HG03439 (cell line): Measurements from ENCODE around the gene LRP10.
"Not testable (repeated sequence)": the region's sequence is repeated elsewhere in the genome, so short reads cannot be mapped to it uniquely, and the experiment has no call there.

ENCODE experiments used
- ATAC-seq: cut with Tn5 transposase; IDR thresholded peaks from one replicate; pipeline ENCODE4 v1.9.1; 2021; ENCODE audit warnings: mild to moderate bottlenecking, moderate library complexity; ENCODE audit not compliant: unreplicated experiment

Gene LRP10, protein sequence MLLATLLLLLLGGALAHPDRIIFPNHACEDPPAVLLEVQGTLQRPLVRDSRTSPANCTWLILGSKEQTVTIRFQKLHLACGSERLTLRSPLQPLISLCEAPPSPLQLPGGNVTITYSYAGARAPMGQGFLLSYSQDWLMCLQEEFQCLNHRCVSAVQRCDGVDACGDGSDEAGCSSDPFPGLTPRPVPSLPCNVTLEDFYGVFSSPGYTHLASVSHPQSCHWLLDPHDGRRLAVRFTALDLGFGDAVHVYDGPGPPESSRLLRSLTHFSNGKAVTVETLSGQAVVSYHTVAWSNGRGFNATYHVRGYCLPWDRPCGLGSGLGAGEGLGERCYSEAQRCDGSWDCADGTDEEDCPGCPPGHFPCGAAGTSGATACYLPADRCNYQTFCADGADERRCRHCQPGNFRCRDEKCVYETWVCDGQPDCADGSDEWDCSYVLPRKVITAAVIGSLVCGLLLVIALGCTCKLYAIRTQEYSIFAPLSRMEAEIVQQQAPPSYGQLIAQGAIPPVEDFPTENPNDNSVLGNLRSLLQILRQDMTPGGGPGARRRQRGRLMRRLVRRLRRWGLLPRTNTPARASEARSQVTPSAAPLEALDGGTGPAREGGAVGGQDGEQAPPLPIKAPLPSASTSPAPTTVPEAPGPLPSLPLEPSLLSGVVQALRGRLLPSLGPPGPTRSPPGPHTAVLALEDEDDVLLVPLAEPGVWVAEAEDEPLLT

DNA sequence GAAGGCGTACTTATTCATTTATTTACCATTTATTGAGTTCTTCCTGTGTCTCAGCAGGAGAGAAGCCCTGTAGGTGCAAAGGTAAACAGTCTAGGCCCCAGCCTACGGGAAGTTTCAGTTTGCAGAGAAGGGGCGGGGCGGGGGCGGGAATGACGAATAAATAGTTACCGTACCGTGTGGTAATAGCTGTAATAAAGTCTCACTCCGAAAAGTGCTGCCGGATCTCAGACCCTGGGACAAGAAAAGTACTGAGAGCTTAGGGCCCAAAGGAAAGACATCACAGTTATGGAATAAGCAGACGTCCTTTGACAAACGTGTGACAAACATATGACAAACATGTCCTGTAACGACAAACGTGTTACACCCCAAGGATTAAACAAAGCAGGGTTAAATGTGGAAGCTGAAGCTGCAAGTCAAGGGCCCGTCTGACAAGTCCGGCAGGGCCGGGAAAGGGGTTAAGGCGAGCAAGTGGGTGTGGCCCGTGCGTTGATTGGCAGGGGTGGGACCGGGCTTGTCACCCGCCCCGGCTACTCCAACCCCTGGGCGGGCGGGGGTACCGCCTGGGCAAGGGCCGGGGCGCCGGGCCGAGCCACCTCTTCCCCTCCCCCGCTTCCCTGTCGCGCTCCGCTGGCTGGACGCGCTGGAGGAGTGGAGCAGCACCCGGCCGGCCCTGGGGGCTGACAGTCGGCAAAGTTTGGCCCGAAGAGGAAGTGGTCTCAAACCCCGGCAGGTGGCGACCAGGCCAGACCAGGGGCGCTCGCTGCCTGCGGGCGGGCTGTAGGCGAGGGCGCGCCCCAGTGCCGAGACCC is at the start of gene LRP10:
Gene LRP10, plus strand, starts transcription at position 517 of the 809 bp plus-strand sequence. CDS start 564 bp downstream, outside the sequence.
- peak; percentile 81 for ATAC-seq

DNA sequence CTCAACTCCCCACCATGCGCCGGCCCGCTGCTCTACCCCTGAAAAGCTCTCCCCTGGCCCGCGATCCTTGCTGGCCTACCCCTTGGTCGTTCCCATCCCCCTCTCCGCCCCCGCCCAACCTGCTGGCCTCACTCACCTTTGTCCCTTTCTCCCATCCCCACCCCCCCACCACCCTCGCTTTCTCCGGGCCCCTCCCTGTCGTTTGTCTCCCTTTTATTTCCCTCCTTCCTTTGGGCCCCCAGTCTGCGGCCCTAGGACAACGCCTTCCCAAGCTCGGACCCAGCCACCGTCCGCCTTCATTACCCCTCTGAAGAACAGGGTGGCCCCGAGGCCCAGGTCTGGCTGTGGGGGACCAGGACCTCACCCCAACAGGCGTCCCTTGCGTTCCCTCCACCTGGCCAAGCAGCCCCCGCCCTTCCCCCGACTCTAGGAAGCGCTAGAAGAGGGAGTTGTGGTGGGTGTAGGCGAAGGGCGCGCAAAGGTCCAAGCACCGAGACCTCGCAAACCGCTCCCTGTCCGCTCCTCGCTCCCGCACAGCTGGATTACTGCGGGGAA is 49.4 kb upstream of the LRP10 start:
- no peak for ATAC-seq

DNA sequence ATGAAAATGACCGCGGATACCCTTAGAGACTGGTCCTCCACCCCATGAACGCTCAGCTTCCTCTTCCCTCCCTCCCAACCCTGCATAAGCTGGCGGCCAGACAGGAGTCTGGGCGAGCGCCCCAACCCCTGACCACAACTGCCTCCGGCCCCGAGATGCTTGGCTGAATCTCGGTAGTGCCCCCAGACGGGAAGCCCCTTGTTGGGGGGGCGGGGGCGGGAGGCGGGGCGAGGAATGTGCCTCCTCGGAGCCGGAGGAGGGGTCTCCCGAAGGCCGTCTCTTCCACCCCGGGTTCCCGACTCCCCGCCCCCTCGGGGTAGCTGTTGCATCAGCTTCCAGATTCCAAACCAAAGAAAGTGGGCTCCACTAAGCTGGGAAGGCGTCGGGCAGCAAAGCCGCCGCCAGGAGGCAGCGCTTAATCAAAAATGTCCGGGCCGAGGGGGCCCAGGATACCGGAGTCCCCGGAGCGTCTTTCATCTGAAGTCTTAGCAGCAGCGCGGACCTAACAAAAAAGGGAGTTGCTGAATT is 48.9 kb upstream of the LRP10 start:
- ATAC-seq = no peak

DNA sequence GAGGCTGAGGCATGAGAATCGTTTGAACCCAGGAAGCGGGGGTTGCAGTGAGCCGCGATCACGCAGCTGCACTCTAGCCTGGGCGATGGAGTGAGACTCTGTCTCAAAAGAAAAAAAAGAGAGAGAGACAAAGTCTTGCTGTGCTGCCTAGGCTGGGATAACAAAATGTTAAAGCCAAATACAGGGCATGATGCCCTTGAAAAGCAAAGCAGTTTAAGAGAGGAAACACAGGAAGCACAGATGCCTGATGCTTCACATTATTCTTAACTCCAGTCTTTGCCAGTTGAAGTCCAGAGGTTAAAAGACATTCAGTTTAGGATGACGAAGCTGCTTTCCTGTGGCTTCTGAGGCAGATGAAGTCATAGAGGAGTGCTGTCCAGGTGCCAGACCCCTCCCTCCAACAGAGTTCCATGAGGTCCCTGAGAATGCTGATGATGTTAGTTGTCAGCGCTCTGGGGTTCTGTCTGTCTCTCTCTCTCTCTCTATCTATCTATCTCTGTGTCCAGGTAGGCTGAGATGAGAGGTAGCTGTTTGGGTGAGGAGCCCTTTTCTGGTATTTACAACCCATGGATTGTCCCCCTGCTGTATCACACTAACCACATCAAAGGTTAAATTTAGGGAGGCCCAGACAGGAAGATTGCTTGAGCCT is 46.7 kb upstream of the LRP10 start:
- ATAC-seq = no peak

DNA sequence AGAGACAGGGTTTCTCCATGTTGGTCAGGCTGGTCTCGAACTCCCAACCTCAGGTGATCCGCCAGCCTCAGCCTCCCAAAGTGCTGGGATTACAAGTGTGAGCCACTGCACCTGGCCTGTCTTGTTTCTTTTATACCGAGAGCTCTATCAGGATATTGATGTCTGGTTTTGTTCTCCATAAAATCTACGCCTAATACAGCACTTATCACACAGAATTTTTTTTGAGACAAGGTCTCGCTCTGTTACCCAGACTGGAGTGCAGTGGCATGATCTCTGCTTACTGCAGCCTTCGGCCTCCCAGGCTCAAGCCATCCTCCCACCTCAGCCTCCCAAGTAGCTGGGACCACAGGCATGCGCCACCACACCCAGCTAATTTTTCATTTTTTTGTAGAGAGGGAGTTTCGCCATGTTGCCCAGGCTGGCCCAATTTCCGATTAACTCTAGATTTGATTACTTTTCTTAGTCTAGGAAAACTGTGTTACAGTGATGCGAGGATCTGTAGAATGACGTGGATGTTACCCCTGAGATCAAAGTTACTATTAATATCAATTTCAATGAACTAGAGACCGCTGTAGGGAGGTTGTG is 42.4 kb upstream of the LRP10 start:
- ATAC-seq = not testable (repeated sequence)

DNA sequence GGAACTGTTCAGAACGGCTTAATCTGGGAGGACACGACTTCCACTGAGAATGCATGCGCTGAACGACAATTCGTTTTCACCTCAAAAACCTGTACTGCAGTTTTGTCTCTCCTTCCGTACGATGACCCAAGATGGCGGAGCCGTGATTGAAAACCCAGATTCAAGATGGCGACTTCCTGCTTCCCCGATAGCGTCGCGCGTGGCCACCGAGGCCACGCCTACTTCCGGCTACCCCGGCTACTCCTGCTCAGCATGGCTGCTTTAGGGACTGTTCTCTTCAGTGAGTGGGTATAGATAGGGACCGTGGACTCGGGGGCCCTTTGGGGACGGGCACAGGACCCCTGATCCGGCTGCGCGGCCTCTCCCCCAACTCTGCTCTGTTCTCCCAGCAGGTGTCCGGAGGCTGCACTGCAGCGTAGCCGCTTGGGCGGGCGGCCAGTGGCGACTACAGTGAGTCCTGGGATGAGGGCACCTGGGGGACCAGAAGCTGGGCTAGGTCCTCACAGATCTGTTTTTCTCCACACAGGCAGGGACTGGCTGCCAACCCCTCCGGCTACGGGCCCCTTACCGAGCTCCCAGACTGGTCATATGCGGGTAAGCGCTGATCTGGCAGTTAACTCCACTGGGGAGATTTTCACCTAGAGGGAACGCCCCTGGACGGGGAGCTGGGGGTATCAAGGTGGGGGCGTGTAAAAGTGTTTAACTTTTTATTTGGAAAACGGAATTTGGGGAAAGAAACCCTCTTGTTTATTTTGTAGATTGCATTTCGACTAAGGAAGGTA is 41.7 kb upstream of the LRP10 start, which contains the start of gene MRPL52:
Gene MRPL52, plus strand, starts transcription at position 227 of the 782 bp plus-strand sequence. Its CDS starts 26 bp downstream, at position 253.
- ATAC-seq = peak; percentile 77

DNA sequence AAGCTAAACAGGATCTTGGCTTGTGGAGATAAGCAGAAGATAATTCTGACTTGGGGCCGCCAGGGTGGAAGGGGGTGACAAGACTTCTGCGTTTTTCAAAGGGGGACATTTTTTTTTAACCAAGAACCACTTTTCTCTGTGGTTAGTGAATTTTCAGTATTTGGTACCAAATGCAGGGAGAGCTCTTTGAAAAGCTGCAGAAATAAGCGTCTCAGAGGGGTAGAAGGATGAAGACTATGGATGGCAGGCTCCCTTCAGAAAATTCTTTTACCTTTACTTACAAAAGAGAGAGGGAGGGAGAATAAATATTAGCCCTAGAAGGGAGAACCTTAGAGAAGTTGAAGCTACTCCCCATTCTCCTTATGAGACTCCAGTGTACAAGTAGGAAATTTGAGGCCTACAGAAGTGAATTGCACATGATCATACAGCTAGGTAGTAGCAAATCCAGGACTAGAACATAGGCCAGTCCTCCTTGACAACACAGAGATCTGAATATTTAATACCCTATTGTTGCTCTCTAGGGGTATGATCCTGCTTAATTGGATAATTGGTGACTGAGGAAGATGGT is 41.0 kb upstream of the LRP10 start:
- ATAC-seq = no peak

DNA sequence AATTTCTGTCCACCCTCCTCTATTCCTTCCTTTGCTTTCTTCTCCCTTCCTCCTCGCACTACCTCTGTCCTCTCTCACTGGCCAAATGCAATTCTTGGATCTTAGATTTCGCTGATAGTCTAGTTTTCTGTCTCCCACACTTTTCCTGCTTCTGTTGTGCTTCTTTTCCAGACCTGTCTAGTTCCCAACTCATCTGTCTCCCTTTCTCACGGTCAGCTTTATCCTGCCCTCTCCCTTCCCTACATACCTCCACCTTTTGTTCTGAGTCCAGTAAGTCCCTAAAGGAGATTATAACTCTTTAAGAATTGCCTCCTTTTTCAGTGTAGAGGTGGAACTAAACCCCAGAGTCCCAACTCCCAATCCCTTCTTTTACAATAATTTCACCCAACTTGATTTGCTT is 36.0 kb upstream of the LRP10 start:
- ATAC-seq = no peak

DNA sequence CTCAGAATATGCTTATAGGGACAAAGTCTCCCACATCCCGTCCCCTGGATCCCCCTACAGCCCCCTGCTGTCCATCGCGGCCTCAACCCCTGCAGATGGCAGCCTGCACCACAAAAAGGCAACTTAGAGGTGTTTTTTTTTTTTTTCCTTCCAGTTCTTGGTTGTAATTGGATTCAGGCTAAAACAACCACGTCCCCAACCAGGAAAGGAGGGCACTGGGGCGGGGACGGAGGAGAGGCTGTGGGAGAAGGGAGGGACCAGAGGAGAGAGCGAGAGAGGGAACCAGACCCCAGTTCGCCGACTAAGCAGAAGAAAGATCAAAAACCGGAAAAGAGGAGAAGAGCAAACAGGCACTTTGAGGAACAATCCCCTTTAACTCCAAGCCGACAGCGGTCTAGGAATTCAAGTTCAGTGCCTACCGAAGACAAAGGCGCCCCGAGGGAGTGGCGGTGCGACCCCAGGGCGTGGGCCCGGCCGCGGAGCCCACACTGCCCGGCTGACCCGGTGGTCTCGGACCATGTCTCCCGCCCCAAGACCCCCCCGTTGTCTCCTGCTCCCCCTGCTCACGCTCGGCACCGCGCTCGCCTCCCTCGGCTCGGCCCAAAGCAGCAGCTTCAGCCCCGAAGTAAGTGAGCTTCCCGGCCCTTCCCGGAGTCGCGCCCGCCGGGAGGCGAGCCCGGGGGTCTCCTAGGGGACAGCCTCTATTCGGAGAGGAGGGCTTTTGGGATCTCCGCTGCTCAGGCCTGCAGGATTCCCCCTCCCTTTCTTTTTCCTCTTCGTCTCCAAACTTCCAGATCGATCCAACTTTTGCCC is 35.0 kb upstream of the LRP10 start, which contains the start of gene MMP14:
Gene MMP14, plus strand, starts transcription at position 285 of the 813 bp plus-strand sequence. Its CDS starts 233 bp downstream, at position 518.
- no peak for ATAC-seq

DNA sequence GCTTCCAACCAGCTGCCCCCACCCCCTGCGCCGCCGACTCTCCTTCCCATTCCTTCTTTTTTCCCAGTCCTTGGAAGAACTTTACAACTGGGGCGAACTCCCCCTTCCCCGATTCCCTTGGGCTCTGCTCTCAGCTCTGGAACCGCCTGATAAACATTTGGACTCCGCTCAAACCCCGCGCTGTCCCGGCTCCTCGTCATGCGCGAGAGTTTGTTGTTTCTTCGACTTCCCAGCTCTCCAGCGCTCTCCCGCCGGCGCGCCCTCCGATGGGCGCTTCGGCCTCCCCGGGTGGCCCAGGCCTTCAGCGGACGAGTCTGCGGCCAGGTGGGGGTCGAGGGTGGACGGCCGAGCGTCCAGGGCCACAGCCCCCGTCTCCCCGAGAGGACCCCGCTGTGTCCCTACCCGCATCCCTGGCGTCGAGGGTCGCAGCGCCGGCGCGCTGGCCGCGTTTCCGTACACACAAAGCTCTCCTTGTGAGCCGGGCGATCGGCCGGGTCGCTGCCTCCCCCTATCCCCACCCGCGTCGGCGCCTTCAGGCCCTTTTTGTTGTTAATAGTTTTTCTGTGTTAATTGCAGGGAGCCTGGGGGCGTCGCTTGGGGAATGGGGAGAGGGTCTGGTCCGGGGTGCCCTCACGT is 34.3 kb upstream of the LRP10 start:
- ATAC-seq = no peak

DNA sequence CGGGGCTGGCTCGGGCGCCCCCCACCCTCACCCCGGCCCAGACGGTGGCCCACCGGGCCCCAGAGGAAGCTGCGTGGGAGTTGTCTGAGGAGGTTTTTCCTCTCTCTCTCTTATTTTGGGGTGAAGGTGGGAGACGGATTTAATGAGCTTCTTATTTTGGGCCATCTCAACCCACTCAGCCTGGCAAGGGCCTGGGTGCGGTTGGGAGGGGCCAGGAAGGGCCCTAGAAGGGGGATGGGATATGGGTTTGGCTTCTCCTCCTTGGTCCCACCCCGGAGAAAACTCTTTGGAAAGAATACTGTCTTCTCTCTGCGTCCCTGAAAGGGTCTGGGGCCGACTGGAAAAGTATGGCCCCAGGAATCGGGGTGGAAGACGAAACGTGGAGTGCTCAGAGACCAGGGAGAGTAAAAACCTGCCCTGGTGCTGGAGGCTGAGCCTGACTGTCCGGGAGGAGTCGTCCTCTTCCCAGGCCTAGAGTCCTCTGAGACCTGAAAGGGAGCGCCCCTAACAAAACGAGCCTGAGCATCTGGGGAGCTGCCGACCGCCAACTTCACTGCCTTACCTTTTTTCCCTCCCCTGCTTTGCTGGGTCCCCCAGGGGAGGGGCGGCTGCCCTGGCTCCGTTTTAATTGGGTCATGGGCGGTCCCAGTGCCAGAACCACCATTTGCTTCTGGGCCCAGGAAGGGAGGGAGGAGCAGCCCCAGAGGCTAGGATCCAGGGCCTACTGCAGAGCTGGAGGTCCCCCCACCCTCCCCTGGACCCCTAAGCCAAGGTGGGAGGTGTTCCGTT is 33.6 kb upstream of the LRP10 start:
- ATAC-seq = no peak

DNA sequence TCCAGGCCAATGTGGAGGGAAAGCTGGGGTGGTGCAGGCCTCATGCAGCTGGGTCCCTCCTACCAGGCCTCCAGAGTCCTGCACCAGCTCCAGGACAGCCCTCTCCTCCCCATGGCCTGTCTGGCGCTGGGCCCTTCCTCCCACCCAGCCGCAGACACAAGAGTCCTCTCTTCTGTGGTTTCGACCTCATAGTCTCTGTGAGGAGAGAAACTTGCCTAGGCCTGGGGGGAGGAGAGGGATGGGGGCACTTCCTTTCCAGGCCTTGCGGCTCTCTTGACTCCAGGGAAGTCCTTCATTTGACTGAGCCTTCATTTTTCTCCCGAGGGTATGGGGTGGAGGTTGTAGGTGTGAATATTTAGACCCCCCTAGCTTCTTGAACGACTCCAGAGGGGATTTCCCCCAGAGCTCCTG is 32.9 kb upstream of the LRP10 start:
- ATAC-seq = no peak

DNA sequence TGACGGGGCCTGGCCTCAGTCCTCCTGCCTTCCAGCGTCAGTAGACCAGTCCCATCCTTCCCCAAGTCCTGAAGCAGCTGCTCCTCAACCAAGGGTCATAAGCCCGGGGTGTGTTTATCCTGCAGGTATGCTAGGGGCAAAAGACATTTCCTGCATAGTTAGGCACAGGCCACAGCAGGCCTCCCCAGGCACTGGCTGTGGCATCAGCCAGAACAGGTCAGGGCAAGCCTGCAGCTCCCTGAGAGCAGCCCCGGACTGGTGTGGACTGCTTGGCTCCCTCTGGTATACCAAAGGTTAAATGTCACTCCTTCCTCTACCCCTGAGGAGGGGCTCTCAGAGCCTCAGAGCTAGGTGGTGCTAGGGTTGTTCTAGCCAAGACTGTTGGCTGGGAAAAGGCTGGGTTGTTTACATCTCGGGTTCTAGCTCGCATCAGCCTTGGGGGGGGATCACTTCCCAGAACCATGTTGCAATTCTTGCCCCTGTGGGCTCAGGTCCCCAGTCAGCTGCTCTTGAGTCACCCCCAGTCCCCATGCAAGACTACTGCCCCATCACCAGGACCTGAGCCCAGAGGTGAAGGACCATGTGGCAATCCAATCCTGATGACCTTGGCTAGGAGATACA is 32.3 kb upstream of the LRP10 start:
- ATAC-seq = no peak

DNA sequence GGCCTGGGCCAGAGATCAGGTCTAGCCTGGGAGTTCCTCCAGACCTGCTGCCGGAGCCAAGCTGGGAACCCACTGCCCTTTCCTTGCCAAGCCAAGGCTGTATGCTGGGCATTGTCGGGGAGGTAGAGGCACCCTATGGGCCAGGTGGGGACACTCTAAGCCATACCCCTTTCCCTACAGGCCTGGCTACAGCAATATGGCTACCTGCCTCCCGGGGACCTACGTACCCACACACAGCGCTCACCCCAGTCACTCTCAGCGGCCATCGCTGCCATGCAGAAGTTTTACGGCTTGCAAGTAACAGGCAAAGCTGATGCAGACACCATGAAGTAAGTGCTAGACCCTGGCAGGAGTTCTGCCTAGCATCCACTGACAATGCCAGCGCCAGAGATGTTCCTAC is 30.2 kb upstream of the LRP10 start:
- no peak for ATAC-seq

DNA sequence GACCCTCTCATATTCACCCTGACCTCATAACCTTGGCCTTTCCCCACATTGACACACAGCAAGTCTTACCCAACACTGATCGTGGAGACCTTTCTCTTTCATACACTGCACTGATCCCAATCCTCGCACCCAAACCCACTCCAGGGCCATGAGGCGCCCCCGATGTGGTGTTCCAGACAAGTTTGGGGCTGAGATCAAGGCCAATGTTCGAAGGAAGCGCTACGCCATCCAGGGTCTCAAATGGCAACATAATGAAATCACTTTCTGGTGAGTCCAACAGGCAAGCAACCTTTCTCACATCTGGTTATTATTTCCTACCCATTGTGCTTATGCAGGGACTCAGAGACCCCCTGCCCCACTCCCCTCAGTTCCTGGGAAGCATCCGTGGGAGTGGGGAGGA is 29.8 kb upstream of the LRP10 start:
- ATAC-seq = no peak
